Fibroblast of mammary gland (primary cell): ENCODE results near the gene CD59.

ENCODE experiments used
- DNase-seq: peaks from one replicate; pipeline ENCODE4 v3.0.0-alpha.2; 2010; ENCODE audit warnings: low read depth
- H3K4me3 ChIP-seq: 2 replicates; pipeline ENCODE4 v1.5.1; 2011; ENCODE audit warnings: low read depth, mild to moderate bottlenecking, low read length, moderate library complexity; ENCODE audit not compliant: control insufficient read depth
- TF ChIP-seq, protein P1 (sequence below): conservative IDR thresholded peaks from 2 replicates; pipeline ENCODE4 v1.5.1; 2011; ENCODE audit warnings: low read depth, low read length, inconsistent platforms; ENCODE audit not compliant: control insufficient read depth, insufficient read depth

The CD59 gene

DNA sequence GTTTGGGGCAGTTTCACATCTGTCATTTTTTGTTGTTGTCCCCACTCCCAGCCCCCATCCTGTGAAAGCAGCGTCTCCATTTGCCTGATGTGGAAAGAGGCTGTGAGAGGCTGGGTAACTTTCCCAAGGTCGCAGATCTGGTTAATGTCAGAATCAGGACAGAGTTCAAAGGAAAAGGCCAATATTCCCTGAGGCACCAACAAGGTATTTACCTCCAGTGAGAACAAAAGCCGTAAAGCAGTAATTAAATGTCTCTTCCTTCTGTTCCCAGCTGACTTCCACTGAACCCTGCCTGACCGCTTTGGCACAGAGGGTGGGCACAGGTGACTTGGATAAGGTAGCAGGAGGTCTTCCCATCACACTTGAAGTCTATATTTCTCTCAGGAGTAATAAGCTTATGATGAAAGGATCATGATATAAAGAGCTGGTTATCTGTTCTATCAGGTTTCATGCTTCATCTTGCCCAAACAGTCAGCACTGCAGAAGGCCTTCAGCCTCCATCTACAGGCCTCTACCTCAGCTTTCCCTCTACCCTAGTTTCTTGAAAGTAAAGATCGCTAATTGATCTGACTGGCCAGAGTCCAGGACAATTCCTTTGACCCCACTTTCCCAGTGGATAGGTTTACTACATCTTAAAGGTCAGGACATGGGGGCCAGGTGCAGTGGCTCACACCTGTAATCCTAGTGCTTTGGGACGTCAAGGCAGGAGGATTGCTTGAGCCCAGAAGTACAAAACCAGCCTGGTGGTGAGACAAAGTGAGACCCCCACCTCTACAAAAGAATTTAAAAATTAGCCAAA, 45.0 kb downstream of the CD59 start:
- TF ChIP-seq, protein P1, sequence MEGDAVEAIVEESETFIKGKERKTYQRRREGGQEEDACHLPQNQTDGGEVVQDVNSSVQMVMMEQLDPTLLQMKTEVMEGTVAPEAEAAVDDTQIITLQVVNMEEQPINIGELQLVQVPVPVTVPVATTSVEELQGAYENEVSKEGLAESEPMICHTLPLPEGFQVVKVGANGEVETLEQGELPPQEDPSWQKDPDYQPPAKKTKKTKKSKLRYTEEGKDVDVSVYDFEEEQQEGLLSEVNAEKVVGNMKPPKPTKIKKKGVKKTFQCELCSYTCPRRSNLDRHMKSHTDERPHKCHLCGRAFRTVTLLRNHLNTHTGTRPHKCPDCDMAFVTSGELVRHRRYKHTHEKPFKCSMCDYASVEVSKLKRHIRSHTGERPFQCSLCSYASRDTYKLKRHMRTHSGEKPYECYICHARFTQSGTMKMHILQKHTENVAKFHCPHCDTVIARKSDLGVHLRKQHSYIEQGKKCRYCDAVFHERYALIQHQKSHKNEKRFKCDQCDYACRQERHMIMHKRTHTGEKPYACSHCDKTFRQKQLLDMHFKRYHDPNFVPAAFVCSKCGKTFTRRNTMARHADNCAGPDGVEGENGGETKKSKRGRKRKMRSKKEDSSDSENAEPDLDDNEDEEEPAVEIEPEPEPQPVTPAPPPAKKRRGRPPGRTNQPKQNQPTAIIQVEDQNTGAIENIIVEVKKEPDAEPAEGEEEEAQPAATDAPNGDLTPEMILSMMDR: no peak
- no peak for DNase-seq
- H3K4me3 ChIP-seq: no peak overlapping the region

DNA sequence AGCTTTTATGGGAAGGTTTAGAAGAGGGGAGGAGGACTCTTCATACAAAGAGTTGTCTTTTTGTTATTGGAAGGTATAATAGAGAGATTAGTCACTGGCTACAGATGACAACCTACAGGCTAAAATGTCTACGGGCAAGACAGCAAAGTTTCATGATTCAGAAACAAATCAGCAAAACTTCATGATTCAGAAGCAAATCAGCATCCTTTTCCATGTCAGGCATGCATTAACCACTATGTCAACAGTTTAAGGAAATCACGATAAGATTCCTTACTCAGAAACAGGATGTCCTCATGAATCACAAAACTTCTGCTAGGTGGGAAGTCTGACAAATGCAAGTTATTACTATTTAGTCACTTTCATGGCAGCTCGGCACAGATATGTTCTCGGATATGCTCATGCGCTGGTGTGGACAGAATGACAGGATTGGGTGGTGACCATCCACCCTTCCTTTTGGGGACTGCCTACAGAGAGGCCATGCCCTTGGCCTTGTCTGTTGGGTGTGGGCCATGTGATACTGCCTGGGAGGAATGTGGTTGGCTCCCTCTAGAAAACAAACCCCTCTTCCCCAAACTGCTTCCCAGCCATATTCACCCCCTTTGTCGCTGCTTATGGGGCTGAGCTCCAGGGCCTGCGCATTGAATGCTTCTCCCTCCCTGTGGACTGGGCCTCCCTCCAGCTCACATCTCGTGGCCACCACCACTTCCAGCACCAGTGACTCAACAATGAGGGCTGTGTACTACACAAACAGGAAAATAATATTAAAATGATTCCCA, 45.7 kb downstream of the CD59 start:
- TF ChIP-seq, protein P1: no peak
- H3K4me3 ChIP-seq: no peak overlapping the region
- DNase-seq: peak; percentile 100

DNA sequence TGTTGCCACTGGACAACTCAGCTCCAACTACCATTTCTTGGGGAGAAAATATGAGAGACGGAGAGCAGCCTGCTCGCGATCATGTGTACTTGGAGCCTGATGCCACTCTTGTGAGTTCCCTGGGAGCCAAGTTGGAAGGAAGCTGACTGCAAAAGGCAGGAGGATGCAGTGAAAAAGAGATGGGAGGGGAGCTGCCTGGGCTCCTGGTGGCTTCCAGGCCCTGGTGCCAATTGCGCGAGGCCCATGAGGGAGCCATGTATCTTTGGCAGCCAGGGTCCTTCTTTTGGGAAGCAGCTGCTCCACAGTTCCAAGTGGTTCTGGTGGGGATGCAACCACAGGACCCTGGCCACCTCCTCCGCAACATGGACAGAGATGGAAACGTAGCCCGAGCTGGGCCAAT, 46.7 kb downstream of the CD59 start:
- H3K4me3 ChIP-seq: no peak overlapping the region
- TF ChIP-seq, protein P1: no peak
- DNase-seq: no peak

DNA sequence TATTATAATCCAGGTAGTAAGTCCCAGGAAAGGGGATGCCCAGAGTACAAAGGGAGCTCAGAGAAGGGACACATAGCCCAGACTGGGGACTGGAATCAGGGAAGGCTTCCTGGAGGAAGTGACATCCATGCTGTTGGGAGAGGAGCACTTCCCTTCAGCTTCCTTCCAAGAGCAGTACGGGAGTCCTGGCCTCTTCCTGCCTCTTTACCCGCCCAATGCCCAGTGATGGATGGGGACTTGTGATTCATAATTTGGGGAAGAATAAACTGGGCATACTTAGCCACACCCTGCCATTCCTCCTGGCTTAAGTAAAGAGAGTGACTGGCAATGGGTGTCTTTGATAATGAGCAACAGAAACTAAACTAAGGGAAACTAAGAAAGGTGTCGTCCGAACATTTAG, 47.1 kb downstream of the CD59 start:
- TF ChIP-seq, protein P1: no peak
- H3K4me3 ChIP-seq: no peak overlapping the region
- peak; percentile 67 for DNase-seq

DNA sequence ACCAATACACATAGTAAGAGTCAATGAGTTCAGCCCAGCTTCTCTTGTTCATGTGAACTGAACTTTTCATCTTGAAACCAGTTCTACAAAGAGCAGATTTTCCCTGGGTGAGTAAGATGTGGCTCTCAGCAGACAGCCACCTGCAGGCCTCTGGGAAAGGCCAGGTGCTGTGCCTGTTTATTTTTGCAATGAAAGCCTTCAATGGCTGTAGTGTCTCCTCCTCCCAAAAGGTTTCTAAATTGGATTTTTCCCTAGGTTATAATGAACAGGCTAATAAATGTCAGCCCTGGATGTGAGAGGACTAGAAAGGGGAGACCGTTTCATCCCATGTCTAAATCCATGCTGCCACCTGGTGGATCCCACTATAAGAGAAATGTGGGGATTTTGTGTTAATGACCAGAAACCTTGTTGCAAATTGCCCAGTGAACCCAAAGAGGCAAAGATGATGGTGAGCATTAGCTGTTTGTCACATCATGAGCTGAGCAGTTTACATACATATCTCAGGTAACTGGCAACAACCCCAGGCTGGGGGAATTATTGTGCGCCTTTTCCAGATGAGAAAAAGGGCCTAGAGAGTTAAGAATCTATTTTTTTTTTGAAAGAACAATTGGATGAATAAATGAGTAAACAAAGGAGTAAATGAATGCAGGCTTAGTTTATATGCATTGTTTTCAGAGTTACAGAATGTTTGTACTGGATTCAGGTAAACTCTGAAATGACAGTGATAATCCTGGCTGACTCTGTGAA, 48.3 kb downstream of the CD59 start:
- H3K4me3 ChIP-seq: no peak overlapping the region
- TF ChIP-seq, protein P1: peak; percentile 90
- DNase-seq: peak; percentile 81

DNA sequence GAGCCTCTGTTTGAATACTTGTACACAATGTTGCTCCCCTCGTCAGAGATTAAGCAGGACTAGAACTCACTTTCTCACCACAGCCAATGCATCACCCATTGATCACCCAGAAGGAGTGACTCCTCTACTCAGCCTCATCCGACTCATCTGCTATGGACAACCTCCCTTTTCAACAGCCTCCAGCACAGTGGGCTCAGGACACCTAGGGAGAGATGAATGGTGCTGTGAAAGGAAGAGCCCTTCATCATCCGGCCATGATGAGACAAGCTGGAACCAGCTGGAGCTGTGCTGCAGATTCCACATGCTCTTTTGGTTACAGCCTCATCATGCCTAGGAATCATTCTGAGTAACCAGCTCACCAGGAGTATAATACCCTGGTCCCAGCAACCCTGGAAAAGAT, 51.1 kb downstream of the CD59 start:
- TF ChIP-seq, protein P1: no peak
- H3K4me3 ChIP-seq: no peak overlapping the region
- peak; percentile 79 for DNase-seq
